Measurements from ENCODE around the gene MVB12B. TPM values are rescaled to one million over a fixed set of nuclear protein-coding genes. Genes with fewer than 3 reads are reported as not detected.

The MVB12B gene
- total RNA-seq, 4 donors from 2014 or later = 8.5 to 13.0 (median 10.5) TPM

- no peak for TF ChIP-seq CTCF (IDR thresholded peaks at IDR 0.05; ENCODE audit: low read depth)
Measured at GRCh38 chr9:126498331-126498730, 171.7 kb downstream of the MVB12B start.

GRCh38 chr9:126499005-126499910, 172.6 kb downstream of the MVB12B start:
- TF ChIP-seq CTCF (IDR thresholded peaks at IDR 0.05; ENCODE audit: low read depth) = no peak

- no peak for TF ChIP-seq CTCF (IDR thresholded peaks at IDR 0.05; ENCODE audit: low read depth)
Measured at GRCh38 chr9:126499911-126500599, 173.4 kb downstream of the MVB12B start.

GRCh38 chr9:126500600-126501382, 174.2 kb downstream of the MVB12B start:
- TF ChIP-seq CTCF (IDR thresholded peaks at IDR 0.05; ENCODE audit: low read depth) = no peak

GRCh38 chr9:126501383-126502331, 175.0 kb downstream of the MVB12B start:
- TF ChIP-seq CTCF (IDR thresholded peaks at IDR 0.05; ENCODE audit: low read depth) = no peak

- no peak for TF ChIP-seq CTCF (IDR thresholded peaks at IDR 0.05; ENCODE audit: low read depth)
Measured at GRCh38 chr9:126502417-126503332, 176.0 kb downstream of the MVB12B start.
